ENCODE data around the gene GPATCH8. TPM values are rescaled to one million over a fixed set of nuclear protein-coding genes. Genes with fewer than 3 reads are reported as not detected.
A peak's percentile ranks its signal among the peaks of the same experiment; 100 is the strongest.
"Not testable (repeated sequence)": the region's sequence is repeated elsewhere in the genome, so short reads cannot be mapped to it uniquely, and the experiment has no call there.

Gene GPATCH8
- total RNA-seq, 1 donor from 2014 or later, result 25.1 TPM

DNA sequence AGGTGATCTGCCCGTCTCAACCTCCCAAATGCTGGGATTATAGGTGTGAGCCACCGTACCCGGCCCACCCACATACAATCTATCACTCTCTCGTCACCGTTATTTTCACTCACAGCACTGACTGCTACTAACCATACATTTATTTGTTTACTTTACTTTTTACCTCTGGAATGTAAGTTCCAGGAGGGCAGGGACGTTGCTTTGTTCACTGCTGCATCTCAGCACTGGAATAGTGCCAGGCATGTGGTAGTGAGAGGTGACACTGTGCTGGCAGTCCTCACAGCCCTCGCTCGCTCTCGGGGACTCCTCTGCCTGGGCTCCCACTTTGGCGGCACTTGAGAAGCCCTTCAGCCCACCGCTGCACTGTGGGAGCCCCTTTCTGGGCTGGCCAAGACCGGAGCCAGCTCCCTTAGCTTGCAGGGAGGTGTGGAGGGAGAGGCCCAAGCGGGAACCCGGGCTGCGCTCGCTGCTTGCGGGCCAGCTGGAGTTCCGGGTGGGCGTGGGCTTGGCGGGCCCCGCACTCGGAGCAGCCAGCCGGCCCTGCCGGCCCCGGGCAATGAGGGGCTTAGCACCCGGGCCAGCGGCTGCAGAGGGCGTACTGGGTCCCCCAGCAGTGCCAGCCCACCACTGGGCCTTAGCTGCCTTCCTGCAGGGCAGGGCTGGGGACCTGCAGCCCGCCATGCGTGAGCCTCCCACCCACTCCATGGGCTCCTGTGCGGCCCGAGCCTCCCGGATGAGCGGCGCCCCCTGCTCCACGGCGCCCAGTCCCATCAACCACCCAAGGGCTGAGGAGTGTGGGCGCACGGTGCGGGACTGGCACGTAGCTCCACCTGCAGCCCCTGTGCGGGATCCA lies 134.6 kb downstream of the GPATCH8 start:
- not testable (repeated sequence) for H3K9me3 ChIP-seq (ENCODE audit: control insufficient read depth in 3 of 3, low read length in 3 of 3)

DNA sequence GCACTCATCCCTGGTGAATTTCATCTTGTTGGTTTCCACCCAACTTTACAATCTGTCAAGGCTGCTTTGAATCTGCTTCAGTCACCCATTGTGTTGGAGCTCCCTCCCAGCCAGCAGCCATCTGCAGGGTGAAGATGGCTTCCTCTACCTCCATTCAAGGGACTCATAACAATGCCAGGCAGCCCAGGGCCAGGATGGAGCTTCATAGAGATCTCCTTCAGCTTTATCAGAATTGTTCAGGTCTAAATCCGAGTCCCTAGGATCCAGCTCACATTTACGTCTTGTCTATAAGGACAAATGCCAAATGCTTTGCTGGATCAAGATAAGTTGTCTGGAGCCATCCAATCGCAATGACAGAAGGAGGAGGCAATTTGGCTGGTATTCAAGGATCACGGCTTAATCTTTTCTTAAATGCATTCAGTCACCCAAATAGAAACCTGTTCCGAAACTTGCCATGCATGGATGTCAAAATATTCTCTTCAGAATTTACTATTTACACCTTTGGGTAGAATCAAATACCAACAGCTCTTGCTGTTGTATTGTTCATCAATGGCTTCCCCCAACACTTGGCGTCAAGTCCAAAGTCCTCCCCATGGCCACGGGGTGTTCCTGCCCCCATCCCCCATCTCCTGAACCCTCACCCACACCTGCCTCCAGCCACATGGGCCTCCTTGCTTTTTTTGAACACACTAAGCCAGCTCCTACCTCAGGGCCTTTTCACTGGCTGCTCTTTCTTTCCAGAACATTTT lies 135.8 kb downstream of the GPATCH8 start:
- Histone ChIP-seq H3K9ac (ENCODE audit: low read depth in 1 of 3, low read length in 3 of 3) (no peak overlapping the region), H3K36me3 (ENCODE audit: control insufficient read depth in 3 of 3, insufficient read depth in 3 of 3, low read length in 3 of 3) (no peaks in the 10 kb centered on the region), H3K4me1 (ENCODE audit: control insufficient read depth in 3 of 3, insufficient read depth in 3 of 3, low read length in 3 of 3) (peaks cover 0 to 5% (median 0%) of the 10 kb centered on the region in 3 donors), H3K27ac (ENCODE audit: low read depth, low read length) (no peak overlapping the region), H3K9me3 (ENCODE audit: control insufficient read depth in 3 of 3, low read length in 3 of 3) (no peaks in the 10 kb centered on the region), H3K4me3 (ENCODE audit: low read length in 3 of 3) (no peak overlapping the region), H3K27me3 (ENCODE audit: control insufficient read depth in 3 of 3, insufficient read depth in 3 of 3, low read length in 3 of 3) (peaks cover 6 to 28% (median 27%) of the 10 kb centered on the region in 3 donors)

More for the DNA sequence above, 134.6 kb downstream of the GPATCH8 start:
- peaks cover 8 to 31% (median 28%) of the 10 kb centered on the region in 3 donors for H3K27me3 ChIP-seq (ENCODE audit: control insufficient read depth in 3 of 3, insufficient read depth in 3 of 3, low read length in 3 of 3)
- not testable (repeated sequence) for H3K9ac ChIP-seq (ENCODE audit: low read depth in 1 of 3, low read length in 3 of 3); H3K36me3 ChIP-seq (ENCODE audit: control insufficient read depth in 3 of 3, insufficient read depth in 3 of 3, low read length in 3 of 3); H3K4me1 ChIP-seq (ENCODE audit: control insufficient read depth in 3 of 3, insufficient read depth in 3 of 3, low read length in 3 of 3); H3K27ac ChIP-seq (ENCODE audit: low read depth, low read length); H3K4me3 ChIP-seq (ENCODE audit: low read length in 3 of 3)

DNA sequence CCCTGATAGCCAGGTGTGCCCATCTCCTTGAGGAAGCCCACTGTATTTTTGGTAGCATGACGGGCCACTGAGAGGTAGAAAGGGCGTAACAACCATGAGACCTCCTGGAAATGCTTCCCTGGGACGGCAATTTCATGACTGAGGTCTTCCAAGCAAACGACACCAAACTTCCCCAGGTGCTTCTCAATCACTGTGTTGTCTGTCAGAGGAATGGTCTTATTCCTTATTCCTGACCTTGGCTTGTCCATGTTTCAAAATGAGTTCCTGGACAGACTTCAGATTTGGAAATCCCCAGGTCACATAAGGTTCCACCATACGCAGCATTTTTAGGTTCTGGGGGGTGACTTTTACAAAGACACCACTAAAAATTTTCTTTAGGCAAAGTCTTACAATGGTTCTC lies 138.2 kb downstream of the GPATCH8 start:
- not testable (repeated sequence) for H3K4me3 ChIP-seq (ENCODE audit: low read length in 3 of 3)
- peaks cover 13 to 29% (median 15%) of the 10 kb centered on the region in 3 donors for H3K27me3 ChIP-seq (ENCODE audit: control insufficient read depth in 3 of 3, insufficient read depth in 3 of 3, low read length in 3 of 3)

DNA sequence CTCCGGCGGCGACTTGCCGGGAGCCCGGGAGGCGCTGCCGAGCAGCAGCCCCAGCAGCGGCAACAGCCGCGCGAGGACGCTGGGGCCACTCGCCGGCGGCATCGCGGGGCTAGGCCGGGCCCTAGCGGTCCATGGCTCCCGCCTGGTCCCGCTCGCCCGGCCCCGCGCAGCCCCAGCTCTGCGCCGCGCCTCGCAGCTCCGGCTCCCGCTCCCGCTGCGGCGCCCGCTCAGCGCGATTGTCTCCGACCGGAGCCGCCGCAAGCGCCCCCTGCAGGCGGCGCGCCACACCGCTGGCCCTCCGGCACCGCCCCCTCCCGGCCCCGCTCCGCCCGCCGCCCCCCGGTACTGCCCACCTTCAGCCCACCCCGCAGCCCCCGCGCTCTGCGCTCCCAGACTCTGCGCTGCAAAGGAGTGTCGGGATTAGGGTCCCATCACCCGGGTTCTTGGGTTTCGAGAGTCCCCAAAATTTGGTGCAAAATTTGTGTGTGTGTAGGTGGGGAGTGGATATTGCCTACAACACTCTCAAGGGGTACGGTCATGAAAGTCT lies 139.5 kb downstream of the GPATCH8 start, which contains the start of gene FAM171A2:
TSS of gene FAM171A2 (minus strand) at position 241 of the 547 bp plus-strand sequence. CDS start at position 102, 139 bp downstream.
- H3K36me3 ChIP-seq (ENCODE audit: control insufficient read depth in 3 of 3, insufficient read depth in 3 of 3, low read length in 3 of 3), result no peaks in the 10 kb centered on the region
- peak within 1 kb of the TSS; percentile 48 to 58 (median 54) for H3K4me3 ChIP-seq (ENCODE audit: low read length in 3 of 3)
- H3K27me3 ChIP-seq (ENCODE audit: control insufficient read depth in 3 of 3, insufficient read depth in 3 of 3, low read length in 3 of 3), result peaks cover 12 to 30% (median 18%) of the 10 kb centered on the region in 3 donors
- no peak within 1 kb of the TSS for H3K27ac ChIP-seq (ENCODE audit: low read depth, low read length)
- no peaks in the 10 kb centered on the region for H3K9me3 ChIP-seq (ENCODE audit: control insufficient read depth in 3 of 3, low read length in 3 of 3)
- H3K9ac ChIP-seq (ENCODE audit: low read depth in 1 of 3, low read length in 3 of 3), result peak within 1 kb of the TSS in 1 of 3 donors; percentile 71
- H3K4me1 ChIP-seq (ENCODE audit: control insufficient read depth in 3 of 3, insufficient read depth in 3 of 3, low read length in 3 of 3), result peaks cover 0 to 5% (median 0%) of the 10 kb centered on the region in 3 donors

More for the DNA sequence above, 138.2 kb downstream of the GPATCH8 start:
- H3K9me3 ChIP-seq (ENCODE audit: control insufficient read depth in 3 of 3, low read length in 3 of 3); H3K4me1 ChIP-seq (ENCODE audit: control insufficient read depth in 3 of 3, insufficient read depth in 3 of 3, low read length in 3 of 3); H3K36me3 ChIP-seq (ENCODE audit: control insufficient read depth in 3 of 3, insufficient read depth in 3 of 3, low read length in 3 of 3); H3K27ac ChIP-seq (ENCODE audit: low read depth, low read length); H3K9ac ChIP-seq (ENCODE audit: low read depth in 1 of 3, low read length in 3 of 3): not testable (repeated sequence)

DNA sequence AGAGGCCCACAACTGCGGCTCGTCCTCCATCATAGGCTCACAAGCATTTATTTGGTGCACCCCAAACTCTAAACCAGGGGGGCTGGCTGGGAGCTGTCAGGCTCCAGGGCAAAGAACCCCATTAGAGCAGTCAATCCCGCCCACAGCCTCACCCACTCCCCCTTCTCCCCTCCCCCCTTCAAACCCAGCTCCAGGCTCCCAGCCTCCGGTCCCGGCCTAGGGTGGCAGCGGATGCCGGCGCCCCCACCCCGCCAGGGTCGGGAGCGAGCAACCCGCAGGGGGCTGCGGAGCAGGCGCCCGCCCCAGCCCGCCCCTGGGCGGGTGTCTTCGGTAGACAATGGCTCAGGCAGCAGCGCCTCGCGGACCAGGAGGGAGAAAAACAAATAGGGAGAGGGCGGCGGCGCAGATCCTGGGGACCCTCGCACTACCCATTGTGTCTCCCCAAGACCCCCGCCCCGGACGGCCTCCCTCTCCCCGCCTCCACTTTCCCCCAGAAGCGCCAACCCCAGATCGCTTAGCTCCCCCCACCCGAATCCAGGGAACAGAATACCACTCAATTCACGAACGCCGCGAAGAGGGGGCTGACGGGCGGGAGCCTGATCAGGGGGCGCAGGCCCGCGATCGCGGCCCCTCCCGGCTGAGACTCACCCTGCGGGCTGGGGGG lies 140.1 kb downstream of the GPATCH8 start:
- H3K27ac ChIP-seq (ENCODE audit: low read depth, low read length), result no peak overlapping the region
- H3K4me1 ChIP-seq (ENCODE audit: control insufficient read depth in 3 of 3, insufficient read depth in 3 of 3, low read length in 3 of 3), result peaks cover 0 to 5% (median 0%) of the 10 kb centered on the region in 3 donors

DNA sequence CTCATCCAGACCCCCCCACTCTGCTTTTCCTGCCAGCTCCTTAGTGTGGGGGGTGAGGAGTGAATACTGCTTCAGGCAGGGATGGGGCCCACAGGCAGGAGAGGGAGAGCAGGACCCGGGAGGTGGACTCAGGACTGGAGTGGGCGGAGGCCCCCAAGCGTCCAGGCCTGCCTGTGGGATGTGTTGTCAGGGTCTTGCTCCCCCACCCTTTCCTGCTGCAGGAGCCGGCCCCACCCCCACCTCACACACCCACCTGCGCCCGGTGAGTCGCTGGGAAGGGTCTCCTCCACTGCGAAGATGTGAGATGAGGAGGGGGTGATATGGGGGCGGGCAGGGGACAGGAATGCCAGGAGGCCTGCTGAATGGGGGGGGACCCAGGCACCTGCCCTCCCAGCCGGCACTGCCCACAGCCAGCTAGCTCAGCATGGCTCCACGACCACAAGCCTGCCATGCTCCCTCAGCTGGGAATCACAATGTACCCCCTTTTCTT lies 140.7 kb downstream of the GPATCH8 start:
- Histone ChIP-seq H3K36me3 (ENCODE audit: control insufficient read depth in 3 of 3, insufficient read depth in 3 of 3, low read length in 3 of 3) (no peaks in the 10 kb centered on the region), H3K4me3 (ENCODE audit: low read length in 3 of 3) (no peak overlapping the region), H3K27me3 (ENCODE audit: control insufficient read depth in 3 of 3, insufficient read depth in 3 of 3, low read length in 3 of 3) (peaks cover 6 to 26% (median 18%) of the 10 kb centered on the region in 3 donors), H3K9me3 (ENCODE audit: control insufficient read depth in 3 of 3, low read length in 3 of 3) (no peaks in the 10 kb centered on the region), H3K27ac (ENCODE audit: low read depth, low read length) (no peak overlapping the region), H3K9ac (ENCODE audit: low read depth in 1 of 3, low read length in 3 of 3) (no peak overlapping the region), H3K4me1 (ENCODE audit: control insufficient read depth in 3 of 3, insufficient read depth in 3 of 3, low read length in 3 of 3) (peaks cover 0 to 5% (median 0%) of the 10 kb centered on the region in 3 donors)

More for the DNA sequence above, 140.1 kb downstream of the GPATCH8 start:
- H3K36me3 ChIP-seq (ENCODE audit: control insufficient read depth in 3 of 3, insufficient read depth in 3 of 3, low read length in 3 of 3), result no peaks in the 10 kb centered on the region
- H3K27me3 ChIP-seq (ENCODE audit: control insufficient read depth in 3 of 3, insufficient read depth in 3 of 3, low read length in 3 of 3), result peaks cover 6 to 26% (median 18%) of the 10 kb centered on the region in 3 donors
- H3K4me3 ChIP-seq (ENCODE audit: low read length in 3 of 3), result peak overlapping the region; percentile 48 to 58 (median 54)
- H3K9me3 ChIP-seq (ENCODE audit: control insufficient read depth in 3 of 3, low read length in 3 of 3), result no peaks in the 10 kb centered on the region
- H3K9ac ChIP-seq (ENCODE audit: low read depth in 1 of 3, low read length in 3 of 3), result peak overlapping the region in 1 of 3 donors; percentile 71

DNA sequence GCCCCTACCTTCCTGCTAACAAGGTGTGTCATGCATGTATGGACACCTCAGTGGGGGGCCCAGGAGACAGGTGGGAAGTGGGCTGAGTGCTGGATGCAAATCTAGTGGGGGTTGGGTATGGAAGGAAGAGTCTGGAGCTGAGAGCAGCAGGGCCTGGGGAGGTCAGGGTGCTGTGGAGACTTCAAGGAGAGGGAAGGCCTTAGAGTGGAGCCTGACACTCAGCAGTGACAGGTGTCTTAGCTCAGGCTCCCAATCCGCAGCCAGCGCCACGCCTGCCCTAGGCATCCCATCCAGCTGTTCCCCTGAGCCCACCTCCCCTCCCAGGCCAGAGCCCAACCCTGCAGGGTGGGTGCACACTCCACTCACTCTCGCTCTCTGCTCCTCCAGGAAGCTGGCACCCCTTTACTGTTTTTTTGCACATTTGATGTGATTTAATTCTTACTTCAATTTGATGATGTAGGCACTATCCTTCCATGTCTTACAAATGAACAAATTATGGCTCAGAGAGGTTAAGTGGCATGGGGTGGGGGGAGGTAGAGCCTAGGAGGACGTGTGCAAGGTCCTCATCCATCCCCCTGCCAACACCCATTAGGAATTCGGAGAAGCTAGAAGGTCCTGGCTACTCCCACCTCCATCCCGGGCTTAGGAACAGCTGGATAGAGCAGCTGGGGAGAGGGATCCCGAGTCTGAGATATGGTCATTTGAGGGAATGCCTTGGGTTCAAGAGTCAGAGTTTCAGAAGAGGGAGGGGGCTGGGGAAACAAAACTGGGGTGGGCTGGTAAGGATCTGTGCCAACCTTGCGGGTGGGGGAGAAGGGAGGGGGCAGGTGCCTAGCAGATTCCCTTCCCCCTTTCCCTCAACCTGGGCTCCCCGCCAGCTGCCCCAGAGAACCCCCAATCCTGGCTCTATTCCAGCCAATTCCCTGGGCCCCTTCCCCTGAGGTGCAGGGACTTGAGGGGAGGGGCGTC lies 141.6 kb downstream of the GPATCH8 start:
- H3K27me3 ChIP-seq (ENCODE audit: control insufficient read depth in 3 of 3, insufficient read depth in 3 of 3, low read length in 3 of 3), result peaks cover 4 to 23% (median 18%) of the 10 kb centered on the region in 3 donors
- H3K27ac ChIP-seq (ENCODE audit: low read depth, low read length), result no peak overlapping the region
- H3K36me3 ChIP-seq (ENCODE audit: control insufficient read depth in 3 of 3, insufficient read depth in 3 of 3, low read length in 3 of 3), result no peaks in the 10 kb centered on the region
- H3K9me3 ChIP-seq (ENCODE audit: control insufficient read depth in 3 of 3, low read length in 3 of 3), result no peaks in the 10 kb centered on the region
- peaks cover 0 to 5% (median 0%) of the 10 kb centered on the region in 3 donors for H3K4me1 ChIP-seq (ENCODE audit: control insufficient read depth in 3 of 3, insufficient read depth in 3 of 3, low read length in 3 of 3)
- no peak overlapping the region for H3K9ac ChIP-seq (ENCODE audit: low read depth in 1 of 3, low read length in 3 of 3)
- H3K4me3 ChIP-seq (ENCODE audit: low read length in 3 of 3), result no peak overlapping the region

DNA sequence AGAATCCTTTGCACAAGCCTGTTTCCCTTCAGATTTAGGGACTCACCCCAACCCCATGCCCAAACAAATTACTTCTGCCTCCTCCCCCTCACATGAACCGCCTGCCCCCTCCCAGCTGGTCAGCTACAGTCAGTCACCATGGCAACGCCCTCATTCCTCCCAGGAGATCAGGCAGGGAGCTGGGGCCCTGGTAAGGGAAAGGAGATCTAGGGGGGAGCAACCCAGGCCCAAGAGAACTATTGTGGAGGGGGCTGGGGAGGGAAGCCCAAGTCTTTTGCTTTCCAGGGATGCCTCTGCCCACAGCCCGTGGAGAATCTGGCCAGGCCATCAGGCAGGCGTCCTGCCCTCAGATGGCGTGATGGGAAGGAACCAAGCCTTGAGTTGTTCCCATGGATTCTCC lies 142.4 kb downstream of the GPATCH8 start:
- no peak overlapping the region for H3K4me3 ChIP-seq (ENCODE audit: low read length in 3 of 3)
- peaks cover 0 to 20% (median 18%) of the 10 kb centered on the region in 3 donors for H3K27me3 ChIP-seq (ENCODE audit: control insufficient read depth in 3 of 3, insufficient read depth in 3 of 3, low read length in 3 of 3)
- no peaks in the 10 kb centered on the region for H3K36me3 ChIP-seq (ENCODE audit: control insufficient read depth in 3 of 3, insufficient read depth in 3 of 3, low read length in 3 of 3)
- H3K9me3 ChIP-seq (ENCODE audit: control insufficient read depth in 3 of 3, low read length in 3 of 3), result no peaks in the 10 kb centered on the region
- H3K9ac ChIP-seq (ENCODE audit: low read depth in 1 of 3, low read length in 3 of 3), result no peak overlapping the region
- H3K27ac ChIP-seq (ENCODE audit: low read depth, low read length), result no peak overlapping the region
- H3K4me1 ChIP-seq (ENCODE audit: control insufficient read depth in 3 of 3, insufficient read depth in 3 of 3, low read length in 3 of 3), result peaks cover 0 to 5% (median 0%) of the 10 kb centered on the region in 3 donors

All from skeletal muscle tissue (tissue), 4 donors.